MCF 10A (cell line): ENCODE data around the gene NKX3-2. TPM values are rescaled to one million over a fixed set of nuclear protein-coding genes. Genes with fewer than 3 reads are reported as not detected.

ENCODE experiments used
- BruUV-seq: library from RNA; stranded (reverse); fragments of 400-500 nt; replicated peaks from 2 replicates; lab custom pipeline; 2021; lab: Mats Ljungman, UMichigan
- CTCF ChIA-PET: fragments of 300-600 bp; sonication (Branson Sonifier 250); formaldehyde crosslinking; extraction: SDS; loops from one replicate; lab custom pipeline; 2021; ENCODE audit warnings: antibody characterized with exemption, inconsistent platforms; lab: Yijun Ruan, JAX
- POLR2A ChIA-PET: fragments of 300-600, 350-650 bp; sonication (Branson Sonifier 250); formaldehyde crosslinking; extraction: SDS; loops from one replicate; lab custom pipeline; 2020; ENCODE audit warnings: antibody characterized with exemption, inconsistent platforms; lab: Yijun Ruan, JAX
- DNase-seq: peaks from one replicate; pipeline ENCODE4 v3.0.0-alpha.2; 2018; ENCODE audit not compliant: unreplicated experiment
- H3K27ac Mint-ChIP-seq: one replicate; pipeline ENCODE4 v1.8.0; 2022; ENCODE audit warnings: mild to moderate bottlenecking, low read depth, mixed read lengths; ENCODE audit not compliant: unreplicated experiment
- H3K27me3 Mint-ChIP-seq: one replicate; pipeline ENCODE4 v1.8.0; 2022; ENCODE audit warnings: mixed read lengths; ENCODE audit not compliant: insufficient read depth, unreplicated experiment
- H3K36me3 Mint-ChIP-seq: one replicate; pipeline ENCODE4 v1.8.0; 2022; ENCODE audit warnings: mild to moderate bottlenecking, moderate library complexity, mixed read lengths; ENCODE audit not compliant: insufficient read depth, unreplicated experiment
- H3K4me1 Mint-ChIP-seq: one replicate; pipeline ENCODE4 v1.8.0; 2022; ENCODE audit warnings: mixed read lengths; ENCODE audit not compliant: insufficient read depth, unreplicated experiment
- H3K4me3 Mint-ChIP-seq: one replicate; pipeline ENCODE4 v1.8.0; 2022; ENCODE audit warnings: mild to moderate bottlenecking, moderate library complexity, mixed read lengths; ENCODE audit not compliant: unreplicated experiment
- H3K9me3 Mint-ChIP-seq: one replicate; pipeline ENCODE4 v1.8.0; 2022; ENCODE audit warnings: mixed read lengths; ENCODE audit not compliant: unreplicated experiment
- CTCF ChIP-seq: fragments of 200-600 bp; IDR thresholded peaks from one replicate; pipeline ENCODE4 v1.8.0; 2022; ENCODE audit warnings: antibody characterized with exemption, mild to moderate bottlenecking; ENCODE audit not compliant: unreplicated experiment
- intact Hi-C: fragments of 100-400 bp; cut with micrococcal nuclease; formaldehyde crosslinking; loops from 2 replicates; pipeline ENCODE4 v1.14.1; 2022
- total RNA-seq: library from RNA; stranded (reverse); gene quantifications from 2 replicates; pipeline ENCODE4 v1.2.3, GENCODE V29; 2022

NKX3-2 gene
- total RNA-seq, 1 experiment from 2014 or later, result 0.42 TPM

GRCh38 chr4:13546941-13547484, 2.7 kb upstream of the NKX3-2 start:
- CTCF ChIA-PET, result interaction anchor here (4.6 to 4.7 kb wide), 2 partner anchors 694 to 816 kb away, joined by 31 to 32 read pairs; no protein-coding TSS in a partner anchor
- BruUV-seq, result no TSS peak
- POLR2A ChIA-PET, result no interaction called here
- DNase-seq, result no peak
- H3K27ac Mint-ChIP-seq, result no peak overlapping the region
- no peaks in the 10 kb centered on the region for H3K36me3 Mint-ChIP-seq
- no peaks in the 10 kb centered on the region for H3K4me1 Mint-ChIP-seq
- intact Hi-C loops, result no loop called here
- no peak overlapping the region for H3K4me3 Mint-ChIP-seq
- H3K9me3 Mint-ChIP-seq, result peaks cover 16% of the 10 kb centered on the region
- no peaks in the 10 kb centered on the region for H3K27me3 Mint-ChIP-seq
- TF ChIP-seq CTCF, result no peak

- Mint-ChIP-seq H3K36me3 (no peaks in the 10 kb centered on the region), H3K9me3 (peaks cover 10% of the 10 kb centered on the region), H3K27ac (no peak overlapping the region), H3K27me3 (no peaks in the 10 kb centered on the region), H3K4me1 (no peaks in the 10 kb centered on the region), H3K4me3 (no peak overlapping the region)
- ChIA-PET CTCF (interaction anchor here (0.6 to 4.7 kb wide), 4 partner anchors 486 to 822 kb away, joined by 3 to 32 read pairs (median 17); no protein-coding TSS in a partner anchor), POLR2A (no interaction called here)
- intact Hi-C loops, result no loop called here
- no peak for DNase-seq
- no peak for TF ChIP-seq CTCF
- BruUV-seq, result no TSS peak
These were observed 2.0 kb upstream of the NKX3-2 start for GRCh38 chr4:13546142-13546940.

GRCh38 chr4:13545394-13545808, 1.1 kb upstream of the NKX3-2 start:
- no TSS peak for BruUV-seq
- CTCF ChIA-PET, result no interaction called here
- POLR2A ChIA-PET, result no interaction called here
- H3K36me3 Mint-ChIP-seq, result no peaks in the 10 kb centered on the region
- no peak for DNase-seq
- H3K4me3 Mint-ChIP-seq, result peak overlapping the region; percentile 79
- H3K4me1 Mint-ChIP-seq, result no peaks in the 10 kb centered on the region
- no peaks in the 10 kb centered on the region for H3K27me3 Mint-ChIP-seq
- H3K27ac Mint-ChIP-seq, result no peak overlapping the region
- H3K9me3 Mint-ChIP-seq, result peaks cover under 1% of the 10 kb centered on the region
- TF ChIP-seq CTCF, result no peak
- intact Hi-C loops, result loop anchor here (1.0 to 2.0 kb wide), 3 partner anchors 61 to 701 kb away; partner anchors contain the start of gene RAB28

- no peak for TF ChIP-seq CTCF
- BruUV-seq, result no TSS peak
- POLR2A ChIA-PET, result interaction anchor here (0.9 kb wide), 1 partner anchor 61 kb away, joined by 3 read pairs; no protein-coding TSS in a partner anchor
- no peaks in the 10 kb centered on the region for H3K36me3 Mint-ChIP-seq
- no peak overlapping the region for H3K27ac Mint-ChIP-seq
- H3K4me1 Mint-ChIP-seq, result no peaks in the 10 kb centered on the region
- CTCF ChIA-PET, result interaction anchor here (2.4 kb wide), 1 partner anchor 692 kb away, joined by 9 read pairs; no protein-coding TSS in a partner anchor
- DNase-seq, result peak; percentile 78
- intact Hi-C loops, result loop anchor here (1.0 to 2.0 kb wide), 3 partner anchors 60 to 700 kb away; partner anchors contain the start of gene RAB28
- H3K27me3 Mint-ChIP-seq, result no peaks in the 10 kb centered on the region
- H3K4me3 Mint-ChIP-seq, result peak overlapping the region; percentile 79
- H3K9me3 Mint-ChIP-seq, result no peaks in the 10 kb centered on the region
These were observed 492 bp upstream of the NKX3-2 start for GRCh38 chr4:13544606-13545393.
